ENCODE measurements around the gene ZNF24. TPM values are rescaled to one million over a fixed set of nuclear protein-coding genes. Genes with fewer than 3 reads are reported as not detected.

The ZNF24 gene
- 38.5 and 43.2 TPM in 2 replicates for total RNA-seq

DNA sequence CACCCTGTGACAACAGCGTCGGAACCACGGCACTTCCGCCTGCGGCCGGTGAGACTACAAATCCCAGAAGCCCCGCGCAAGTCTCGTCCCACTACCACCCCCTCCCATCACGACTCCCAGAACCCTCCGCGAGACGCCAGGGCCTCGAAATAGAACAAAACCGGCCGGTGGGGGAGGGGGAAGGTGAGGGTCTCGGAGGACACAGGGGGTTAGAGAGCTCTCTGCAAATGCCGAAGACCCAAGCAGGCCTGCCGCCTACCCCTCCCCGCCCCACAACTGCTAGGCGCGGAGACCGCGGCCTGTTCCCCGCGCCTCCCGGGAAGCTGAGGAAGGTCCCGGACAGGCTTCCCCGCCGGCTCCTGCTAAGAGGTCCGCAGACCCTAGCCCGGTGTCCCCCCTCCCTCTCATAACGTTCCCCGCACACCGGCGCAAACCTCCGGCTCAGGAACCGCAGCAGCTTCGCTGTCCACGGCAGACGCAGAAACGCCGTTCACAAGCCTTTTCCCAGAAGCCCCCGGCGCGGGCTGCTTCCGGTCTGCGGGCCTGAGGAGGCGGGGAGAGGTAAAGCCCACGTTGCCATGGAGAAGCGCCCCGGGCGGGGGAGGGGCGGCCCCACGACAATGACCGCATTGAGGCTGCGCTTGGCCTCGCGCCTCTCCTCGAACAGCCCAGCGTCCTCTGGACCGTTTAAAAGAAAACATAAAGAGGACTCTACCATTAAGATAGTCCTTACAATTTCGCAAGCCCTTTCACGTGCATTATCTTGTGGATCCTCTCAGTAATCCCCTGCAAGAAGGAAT lies at the start of gene ZNF24:
ZNF24 (minus strand) TSS at position 485 of the 800 bp plus-strand sequence. CDS start 3,770 bp downstream, outside the sequence.

DNA sequence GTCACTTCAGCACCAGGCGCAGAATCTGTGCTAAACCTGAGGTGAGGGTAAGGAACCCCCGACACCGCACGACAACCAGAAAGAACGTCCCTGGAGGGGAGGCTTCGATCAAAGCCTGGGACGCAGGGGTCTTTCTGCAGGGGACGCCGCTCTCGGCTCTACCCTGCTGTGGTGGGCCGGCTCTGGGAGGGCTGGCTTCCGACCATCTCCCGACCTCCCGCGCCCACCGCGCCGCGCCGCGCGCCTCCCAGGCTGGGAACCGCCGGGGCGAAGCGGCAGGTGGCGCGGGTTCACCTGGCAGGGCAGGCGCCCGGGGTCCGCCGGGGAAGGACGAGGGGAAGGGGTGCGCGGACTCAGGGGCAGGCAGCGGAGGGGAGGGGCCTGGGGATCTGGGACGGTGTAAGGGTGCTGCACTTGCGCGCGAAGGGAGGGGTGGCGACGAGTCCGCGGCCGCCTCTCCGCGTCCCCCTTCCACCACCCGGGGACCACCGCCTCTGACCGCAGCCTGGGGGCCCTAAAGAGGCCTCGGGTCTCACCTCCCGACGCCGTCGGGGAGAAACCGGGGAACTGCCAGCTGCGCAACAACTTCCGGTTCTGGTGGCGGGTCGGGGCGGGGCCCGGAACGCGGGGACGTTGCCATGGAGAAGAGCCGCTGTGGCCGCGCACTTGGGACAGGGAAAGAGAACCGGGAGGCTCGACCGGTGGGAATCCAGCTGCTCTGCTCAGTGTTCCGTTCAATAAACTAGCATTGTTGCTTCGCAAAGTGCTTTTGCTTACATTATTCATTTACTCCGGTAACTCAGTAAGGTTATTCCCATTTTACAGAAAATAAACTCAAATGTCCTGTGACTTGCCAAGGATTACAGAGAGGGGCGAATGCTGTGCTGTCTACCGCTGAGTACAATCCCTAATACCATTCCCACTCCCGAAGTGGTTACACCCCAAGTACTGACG lies 32.8 kb upstream of the ZNF24 start, which contains the start of gene ZNF396:
ZNF396 (minus strand) TSS at position 596 of the 954 bp plus-strand sequence. CDS start 3,045 bp downstream, outside the sequence.

DNA sequence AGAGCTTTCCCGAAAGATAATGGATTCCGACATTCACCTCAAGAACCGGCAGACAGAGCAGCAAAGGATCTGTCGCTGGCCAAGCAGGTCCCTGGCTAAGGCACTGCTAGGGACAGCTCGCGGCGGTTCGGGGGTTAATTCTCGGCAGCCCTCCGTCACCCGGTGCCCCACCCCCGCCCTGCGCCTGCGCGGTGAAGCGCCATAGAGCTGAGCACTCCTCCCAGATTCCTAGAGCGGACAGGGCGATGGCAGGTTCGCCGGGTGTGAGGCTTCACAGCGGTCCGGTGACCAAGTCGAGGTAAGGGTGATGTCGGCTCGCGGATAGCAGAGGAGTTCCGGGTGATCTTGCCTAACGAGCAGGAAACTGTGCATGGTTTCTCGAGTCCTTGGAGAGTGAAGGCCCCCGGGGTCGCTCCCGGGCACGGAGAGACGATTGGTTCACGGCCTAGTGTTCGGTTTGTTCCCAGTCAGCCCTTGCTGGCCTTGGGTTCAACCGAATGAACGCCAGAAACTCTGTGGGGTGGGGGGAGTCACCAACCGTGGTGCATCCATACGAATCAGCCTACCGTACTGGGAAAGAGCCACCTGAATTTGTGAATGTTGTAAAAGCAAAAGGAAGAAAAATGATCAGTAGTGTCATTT lies 54.0 kb downstream of the ZNF24 start, which contains the start of gene ZSCAN30:
ZSCAN30 (minus strand) TSS at position 136 of the 642 bp plus-strand sequence. CDS start 25,877 bp downstream, outside the sequence.

Other genes with a start within 250 kb of the ZNF24 start
- gene ZNF397, start 103.4 kb downstream of the ZNF24 start, total RNA-seq, result 14.2 and 19.7 TPM in 2 replicates
- gene ZSCAN30, start 54.2 kb downstream of the ZNF24 start, total RNA-seq, result 24.9 and 26.0 TPM in 2 replicates
- 0.89 and 2.0 TPM in 2 replicates for gene ZNF396, start 32.9 kb upstream of the ZNF24 start, total RNA-seq
- gene INO80C, start 153.5 kb upstream of the ZNF24 start, total RNA-seq, result 4.9 and 6.4 TPM in 2 replicates
- gene GALNT1, start 237.3 kb upstream of the ZNF24 start, total RNA-seq, result 57.3 and 60.6 TPM in 2 replicates